Mammary epithelial cell (primary cell): ENCODE results near the gene DECR2.

Experiments used
- CTCF ChIP-seq, 2 donors: IDR thresholded peaks in 1 of 2; conservative IDR thresholded peaks in 1 of 2; 2 replicates each; pipeline ENCODE4 v1.5.1; 2011 to 2012; ENCODE audit warnings: inconsistent platforms in 2 of 2, low read length in 2 of 2, mild to moderate bottlenecking in 2 of 2, control low read depth in 1 of 2, low read depth in 1 of 2; ENCODE audit not compliant: insufficient read depth in 1 of 2; ENCODE audit errors: extremely low read depth in 1 of 2
- EZH2 ChIP-seq: IDR thresholded peaks from 2 replicates; pipeline ENCODE4 v1.6.1; 2012; ENCODE audit warnings: low read length, inconsistent platforms, borderline replicate concordance

GRCh38 chr16:411576-412265, 10.0 kb downstream of the DECR2 start:
- TF ChIP-seq CTCF (conservative IDR thresholded peaks at IDR 0.05 in 1 of 2, IDR thresholded peaks at IDR 0.05 in 1 of 2; ENCODE audit: extremely low read depth in 1 of 2, insufficient read depth in 1 of 2, low read depth in 1 of 2, low read length in 2 of 2) (no peak), EZH2 (no peak)
